ENCODE results near the gene CUZD1. TPM values are rescaled to one million over a fixed set of nuclear protein-coding genes. Genes with fewer than 3 reads are reported as not detected.
"Not testable (repeated sequence)": the region's sequence is repeated elsewhere in the genome, so short reads cannot be mapped to it uniquely, and the experiment has no call there.

The CUZD1 gene
- total RNA-seq, 6 experiments from 2014 or later: 0.20 TPM; not detected in 5

- intact Hi-C loops (cut with DNase I): no loop called here
- 61% methylated on average over 6 of the region's 6 CpGs for WGBS (ENCODE audit: insufficient coverage, low coverage, low lambda C conversion rate, missing lambda C conversion rate)
- TF ChIP-seq CTCF (IDR thresholded peaks at IDR 0.05) (no peak), POLR2A (IDR thresholded peaks at IDR 0.05) (no peak)
- ATAC-seq (no peak), DNase-seq (no peak)
- Histone ChIP-seq H3K27me3 (no peaks in the 10 kb centered on the region), H3K36me3 (no peaks in the 10 kb centered on the region), H3K27ac (no peak overlapping the region), H3K4me3 (no peak overlapping the region), H3K4me1 (peaks cover 0 to 4% (median 0%) of the 10 kb centered on the region in 4 donors), H3K9me3 (no peaks in the 10 kb centered on the region)
Observed at GRCh38 chr10:122875843-122876466, 30.3 kb upstream of the CUZD1 start.

- H3K9me3 ChIP-seq; DNase-seq; H3K4me1 ChIP-seq; H3K27ac ChIP-seq; H3K36me3 ChIP-seq; ATAC-seq; H3K27me3 ChIP-seq; intact Hi-C loops (cut with DNase I); H3K4me3 ChIP-seq: not testable (repeated sequence)
- WGBS (ENCODE audit: insufficient coverage, low coverage, low lambda C conversion rate, missing lambda C conversion rate): 71% methylated on average over 2 of the region's 2 CpGs
Observed at GRCh38 chr10:122871947-122872346, 26.3 kb upstream of the CUZD1 start.

- ATAC-seq; H3K4me3 ChIP-seq; H3K4me1 ChIP-seq; DNase-seq; H3K27ac ChIP-seq; H3K27me3 ChIP-seq; H3K36me3 ChIP-seq; intact Hi-C loops (cut with DNase I); H3K9me3 ChIP-seq: not testable (repeated sequence)
- WGBS (ENCODE audit: insufficient coverage, low coverage, low lambda C conversion rate, missing lambda C conversion rate): 74% methylated on average over 2 of the region's 2 CpGs
Observed at GRCh38 chr10:122868768-122869167, 23.1 kb upstream of the CUZD1 start.

GRCh38 chr10:122866757-122867482 lies 21.3 kb upstream of the CUZD1 start:
- ATAC-seq: not testable (repeated sequence)

GRCh38 chr10:122864901-122865300 lies 19.2 kb upstream of the CUZD1 start:
- Histone ChIP-seq H3K9me3 (no peaks in the 10 kb centered on the region), H3K27ac (no peak overlapping the region), H3K36me3 (no peaks in the 10 kb centered on the region), H3K27me3 (no peaks in the 10 kb centered on the region), H3K4me1 (no peaks in the 10 kb centered on the region), H3K4me3 (no peak overlapping the region)
- WGBS (ENCODE audit: insufficient coverage, low coverage, low lambda C conversion rate, missing lambda C conversion rate): 75% methylated on average over 1 of the region's 1 CpG
- TF ChIP-seq POLR2A (IDR thresholded peaks at IDR 0.05): no peak
- TF ChIP-seq CTCF (IDR thresholded peaks at IDR 0.05): no peak
- ATAC-seq (no peak), DNase-seq (no peak)
- intact Hi-C loops (cut with DNase I): no loop called here

More at GRCh38 chr10:122866757-122867482, 21.3 kb upstream of the CUZD1 start:
- H3K4me3 ChIP-seq; DNase-seq; intact Hi-C loops (cut with DNase I); H3K27me3 ChIP-seq; H3K36me3 ChIP-seq; H3K9me3 ChIP-seq; H3K4me1 ChIP-seq; H3K27ac ChIP-seq: not testable (repeated sequence)
- 78% methylated on average over 2 of the region's 3 CpGs for WGBS (ENCODE audit: insufficient coverage, low coverage, low lambda C conversion rate, missing lambda C conversion rate)

GRCh38 chr10:122864194-122864592 lies 18.5 kb upstream of the CUZD1 start:
- TF ChIP-seq CTCF (IDR thresholded peaks at IDR 0.05) (no peak), POLR2A (IDR thresholded peaks at IDR 0.05) (no peak)
- H3K27ac ChIP-seq: no peak overlapping the region
- WGBS (ENCODE audit: insufficient coverage, low coverage, low lambda C conversion rate, missing lambda C conversion rate): 87% methylated on average over 2 of the region's 2 CpGs
- H3K4me3 ChIP-seq: no peak overlapping the region
- H3K9me3 ChIP-seq: no peaks in the 10 kb centered on the region
- DNase-seq (no peak), ATAC-seq (no peak)
- H3K27me3 ChIP-seq: no peaks in the 10 kb centered on the region
- H3K4me1 ChIP-seq: no peaks in the 10 kb centered on the region
- intact Hi-C loops (cut with DNase I): no loop called here
- no peaks in the 10 kb centered on the region for H3K36me3 ChIP-seq

Measured in right lobe of liver (tissue), 6 donors.